Measurements from ENCODE around the gene SHH. TPM values are rescaled to one million over a fixed set of nuclear protein-coding genes. Genes with fewer than 3 reads are reported as not detected.

SHH gene
- total RNA-seq, 1 donor from 2014 or later: 7.3 TPM

GRCh38 chr7:155759740-155760430 lies 52.4 kb downstream of the SHH start:
- peaks cover 20% of the 10 kb centered on the region for H3K36me3 ChIP-seq
- no peak for DNase-seq
- intact Hi-C loops (cut with DNase I): no loop called here

DNA sequence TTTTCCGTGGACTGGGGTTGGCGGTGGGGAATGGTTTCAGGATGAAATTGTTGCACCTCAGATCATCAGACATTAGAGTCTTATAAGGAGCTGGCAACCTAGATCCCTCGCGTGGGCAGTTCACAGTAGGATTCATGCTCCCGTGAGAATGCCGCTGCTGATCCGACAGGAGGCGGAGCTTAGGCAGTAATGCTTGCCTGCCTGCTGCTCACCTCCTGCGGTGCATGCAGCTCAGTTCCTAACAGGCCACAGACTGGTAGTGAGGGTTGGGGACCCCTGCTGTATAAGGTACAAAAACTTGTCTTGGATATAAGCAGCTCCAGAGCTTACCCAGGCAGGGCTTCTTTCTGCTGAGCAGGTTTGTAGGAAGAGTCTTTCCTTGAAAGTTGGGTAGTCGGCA lies 53.9 kb downstream of the SHH start:
- intact Hi-C loops (cut with DNase I): no loop called here
- Histone ChIP-seq H3K27me3 (ENCODE audit: low read depth) (no peaks in the 10 kb centered on the region), H3K27ac (no peak overlapping the region), H3K4me1 (peaks cover 38% of the 10 kb centered on the region), H3K9me3 (no peaks in the 10 kb centered on the region), H3K36me3 (peaks cover 7% of the 10 kb centered on the region), H3K4me3 (no peak overlapping the region)
- ATAC-seq: no peak
- TF ChIP-seq, protein P1, sequence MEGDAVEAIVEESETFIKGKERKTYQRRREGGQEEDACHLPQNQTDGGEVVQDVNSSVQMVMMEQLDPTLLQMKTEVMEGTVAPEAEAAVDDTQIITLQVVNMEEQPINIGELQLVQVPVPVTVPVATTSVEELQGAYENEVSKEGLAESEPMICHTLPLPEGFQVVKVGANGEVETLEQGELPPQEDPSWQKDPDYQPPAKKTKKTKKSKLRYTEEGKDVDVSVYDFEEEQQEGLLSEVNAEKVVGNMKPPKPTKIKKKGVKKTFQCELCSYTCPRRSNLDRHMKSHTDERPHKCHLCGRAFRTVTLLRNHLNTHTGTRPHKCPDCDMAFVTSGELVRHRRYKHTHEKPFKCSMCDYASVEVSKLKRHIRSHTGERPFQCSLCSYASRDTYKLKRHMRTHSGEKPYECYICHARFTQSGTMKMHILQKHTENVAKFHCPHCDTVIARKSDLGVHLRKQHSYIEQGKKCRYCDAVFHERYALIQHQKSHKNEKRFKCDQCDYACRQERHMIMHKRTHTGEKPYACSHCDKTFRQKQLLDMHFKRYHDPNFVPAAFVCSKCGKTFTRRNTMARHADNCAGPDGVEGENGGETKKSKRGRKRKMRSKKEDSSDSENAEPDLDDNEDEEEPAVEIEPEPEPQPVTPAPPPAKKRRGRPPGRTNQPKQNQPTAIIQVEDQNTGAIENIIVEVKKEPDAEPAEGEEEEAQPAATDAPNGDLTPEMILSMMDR (IDR thresholded peaks at IDR 0.05): no peak
- DNase-seq: no peak

More at GRCh38 chr7:155759740-155760430, 52.4 kb downstream of the SHH start:
- ATAC-seq: no peak
- Histone ChIP-seq H3K27me3 (ENCODE audit: low read depth) (no peaks in the 10 kb centered on the region), H3K9me3 (no peaks in the 10 kb centered on the region), H3K4me1 (peaks cover 38% of the 10 kb centered on the region), H3K4me3 (no peak overlapping the region), H3K27ac (no peak overlapping the region)
- TF ChIP-seq, protein P1 (IDR thresholded peaks at IDR 0.05): no peak

DNA sequence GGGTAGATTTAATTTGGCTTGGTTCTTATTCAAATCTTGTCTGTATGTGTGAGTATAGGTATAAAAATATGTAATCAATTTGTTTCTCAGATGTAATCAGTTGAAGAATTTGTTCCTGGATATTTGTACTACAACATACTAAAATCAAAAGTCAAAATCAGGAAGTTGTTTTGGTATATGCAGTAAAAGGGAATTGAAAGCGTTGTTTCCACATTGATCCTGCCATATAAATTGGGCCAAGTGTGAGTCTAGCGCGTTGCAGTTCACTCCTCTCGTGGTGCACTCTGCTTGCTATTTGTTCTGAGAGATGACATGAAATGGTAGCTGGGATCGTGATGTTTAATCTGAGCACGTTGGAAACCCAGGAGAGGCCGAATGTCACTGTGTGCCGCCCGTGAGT lies 55.9 kb downstream of the SHH start:
- H3K4me3 ChIP-seq: no peak overlapping the region
- H3K27ac ChIP-seq: peak overlapping the region; percentile 8
- TF ChIP-seq, protein P1 (IDR thresholded peaks at IDR 0.05): no peak
- H3K4me1 ChIP-seq: peaks cover 37% of the 10 kb centered on the region
- H3K9me3 ChIP-seq: no peaks in the 10 kb centered on the region
- H3K36me3 ChIP-seq: peaks cover 7% of the 10 kb centered on the region
- H3K27me3 ChIP-seq (ENCODE audit: low read depth): no peaks in the 10 kb centered on the region
- DNase-seq: no peak
- peak; percentile 35 to 43 for ATAC-seq
- intact Hi-C loops (cut with DNase I): no loop called here

DNA sequence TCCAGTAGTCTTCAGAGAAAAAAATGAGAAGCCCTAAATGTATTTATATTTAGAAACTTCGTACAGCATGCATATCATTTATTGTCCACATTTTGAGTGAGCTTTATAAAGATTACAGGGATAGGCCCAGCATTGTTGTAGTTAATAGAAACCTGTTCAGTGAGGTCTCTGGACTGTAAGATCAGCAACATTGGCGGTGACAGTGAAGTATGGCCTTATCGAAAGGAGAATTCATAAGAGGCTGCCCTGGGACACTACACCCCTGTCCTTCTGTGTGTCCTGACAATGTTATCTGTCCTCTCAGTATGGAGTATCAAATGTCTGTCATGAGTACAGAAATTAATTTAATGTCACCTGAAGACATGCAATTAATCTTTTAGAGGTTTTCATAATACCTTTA lies 57.2 kb downstream of the SHH start:
- Histone ChIP-seq H3K36me3 (peaks cover 8% of the 10 kb centered on the region), H3K4me3 (no peak overlapping the region), H3K4me1 (peaks cover 42% of the 10 kb centered on the region), H3K9me3 (no peaks in the 10 kb centered on the region), H3K27ac (no peak overlapping the region), H3K27me3 (ENCODE audit: low read depth) (no peaks in the 10 kb centered on the region)
- ATAC-seq: peak in 1 of 2 donors; percentile 38
- DNase-seq: no peak
- TF ChIP-seq, protein P1 (IDR thresholded peaks at IDR 0.05): no peak
- intact Hi-C loops (cut with DNase I): no loop called here

GRCh38 chr7:155754165-155754564 lies 58.1 kb downstream of the SHH start:
- peaks cover 50% of the 10 kb centered on the region for H3K4me1 ChIP-seq
- intact Hi-C loops (cut with DNase I): no loop called here
- H3K27me3 ChIP-seq (ENCODE audit: low read depth): no peaks in the 10 kb centered on the region

More at GRCh38 chr7:155754165-155754564, 58.1 kb downstream of the SHH start:
- TF ChIP-seq, protein P1 (IDR thresholded peaks at IDR 0.05): no peak
- DNase-seq (no peak), ATAC-seq (peak; percentile 41 to 51)
- Histone ChIP-seq H3K36me3 (peaks cover 16% of the 10 kb centered on the region), H3K9me3 (no peaks in the 10 kb centered on the region), H3K27ac (no peak overlapping the region), H3K4me3 (no peak overlapping the region)
